SK-N-MC (cell line): ENCODE measurements around the gene CASQ2.

Experiments
- DNase-seq: peaks from one replicate; pipeline ENCODE4 v3.0.0-alpha.2; 2011; ENCODE audit warnings: low read depth, low spot score
- H3K27ac ChIP-seq: fragments of 200-600 bp; sonication (generic); 2 replicates; pipeline ENCODE4 v1.5.1; 2016; ENCODE audit warnings: mixed run types
- H3K36me3 ChIP-seq: fragments of 200-600 bp; sonication (generic); 2 replicates; pipeline ENCODE4 v1.6.1; 2017; ENCODE audit warnings: antibody characterized with exemption, low read length, mixed read lengths; ENCODE audit not compliant: insufficient read depth
- H3K4me3 ChIP-seq: fragments of 200-600 bp; sonication (generic); 2 replicates; pipeline ENCODE4 v1.5.1; 2016
- H3K9ac ChIP-seq: fragments of 200-600 bp; sonication (generic); 2 replicates; pipeline ENCODE4 v1.8.0; 2017; ENCODE audit warnings: mixed run types, mixed read lengths; ENCODE audit not compliant: insufficient read length
- H3K9me3 ChIP-seq: fragments of 200-600 bp; sonication (generic); 2 replicates; pipeline ENCODE4 v1.6.1; 2017; ENCODE audit warnings: low read depth, mild to moderate bottlenecking, antibody characterized with exemption, low read length, moderate library complexity, mixed read lengths
- EZH2 ChIP-seq: fragments of 200-600 bp; sonication (generic); IDR thresholded peaks from one replicate; pipeline ENCODE4 v1.6.1; 2017; ENCODE audit warnings: antibody characterized with exemption
- FOXP2 ChIP-seq: optimal IDR thresholded peaks from 2 replicates; pipeline ENCODE3; 2011; ENCODE audit warnings: mild to moderate bottlenecking, moderate library complexity; ENCODE audit not compliant: insufficient read depth; ENCODE audit errors: extremely low read length, control extremely low read depth
- POLR2AphosphoS5 ChIP-seq: IDR thresholded peaks from 2 replicates; pipeline ENCODE4 v1.6.1; 2012; ENCODE audit warnings: mild to moderate bottlenecking, low read depth, low read length, borderline replicate concordance

CASQ2 gene

GRCh38 chr1:115755456-115756370 lies 12.8 kb downstream of the CASQ2 start:
- Histone ChIP-seq H3K27ac (no peak overlapping the region), H3K4me3 (no peak overlapping the region), H3K36me3 (no peaks in the 10 kb centered on the region), H3K9me3 (no peaks in the 10 kb centered on the region), H3K9ac (no peak overlapping the region)
- no peak for DNase-seq
- TF ChIP-seq FOXP2 = no peak
- TF ChIP-seq POLR2AphosphoS5 = no peak
- TF ChIP-seq EZH2 = no peak

GRCh38 chr1:115753830-115754229 lies 14.7 kb downstream of the CASQ2 start:
- DNase-seq = no peak
- H3K36me3 ChIP-seq = no peaks in the 10 kb centered on the region
- no peak overlapping the region for H3K9ac ChIP-seq
- no peak for TF ChIP-seq POLR2AphosphoS5
- TF ChIP-seq EZH2 = no peak
- no peak for TF ChIP-seq FOXP2
- no peaks in the 10 kb centered on the region for H3K9me3 ChIP-seq
- H3K4me3 ChIP-seq = no peak overlapping the region
- H3K27ac ChIP-seq = no peak overlapping the region

GRCh38 chr1:115753361-115753760 lies 15.2 kb downstream of the CASQ2 start:
- H3K9ac ChIP-seq = no peak overlapping the region
- TF ChIP-seq FOXP2 = no peak
- no peak for DNase-seq
- H3K4me3 ChIP-seq = no peak overlapping the region
- H3K27ac ChIP-seq = no peak overlapping the region
- H3K36me3 ChIP-seq = no peaks in the 10 kb centered on the region
- H3K9me3 ChIP-seq = no peaks in the 10 kb centered on the region

GRCh38 chr1:115748401-115749150 lies 19.9 kb downstream of the CASQ2 start:
- Histone ChIP-seq H3K9ac (no peak overlapping the region), H3K27ac (no peak overlapping the region), H3K36me3 (no peaks in the 10 kb centered on the region), H3K9me3 (no peaks in the 10 kb centered on the region), H3K4me3 (no peak overlapping the region)
- DNase-seq = no peak
- TF ChIP-seq EZH2 = no peak
- no peak for TF ChIP-seq FOXP2
- TF ChIP-seq POLR2AphosphoS5 = no peak

- Histone ChIP-seq H3K4me3 (no peak overlapping the region), H3K9ac (no peak overlapping the region), H3K9me3 (no peaks in the 10 kb centered on the region), H3K36me3 (no peaks in the 10 kb centered on the region), H3K27ac (no peak overlapping the region)
- no peak for DNase-seq
- TF ChIP-seq FOXP2 (no peak), POLR2AphosphoS5 (no peak), EZH2 (no peak)
These were observed 22.4 kb downstream of the CASQ2 start for GRCh38 chr1:115746021-115746690.

GRCh38 chr1:115744646-115745275 lies 23.8 kb downstream of the CASQ2 start:
- DNase-seq = no peak
- no peak overlapping the region for H3K9ac ChIP-seq
- no peaks in the 10 kb centered on the region for H3K36me3 ChIP-seq
- H3K9me3 ChIP-seq = no peaks in the 10 kb centered on the region
- no peak overlapping the region for H3K27ac ChIP-seq
- TF ChIP-seq FOXP2 (no peak), POLR2AphosphoS5 (no peak), EZH2 (no peak)
- H3K4me3 ChIP-seq = no peak overlapping the region

GRCh38 chr1:115740811-115741210 lies 27.7 kb downstream of the CASQ2 start:
- TF ChIP-seq EZH2 (no peak), POLR2AphosphoS5 (no peak), FOXP2 (no peak)
- H3K36me3 ChIP-seq = no peaks in the 10 kb centered on the region
- no peak overlapping the region for H3K4me3 ChIP-seq
- DNase-seq = no peak
- H3K9ac ChIP-seq = no peak overlapping the region
- H3K27ac ChIP-seq = no peak overlapping the region
- no peaks in the 10 kb centered on the region for H3K9me3 ChIP-seq

GRCh38 chr1:115732316-115732715 lies 36.2 kb downstream of the CASQ2 start:
- Histone ChIP-seq H3K27ac (no peak overlapping the region), H3K9me3 (no peaks in the 10 kb centered on the region), H3K4me3 (no peak overlapping the region), H3K9ac (no peak overlapping the region), H3K36me3 (no peaks in the 10 kb centered on the region)
- TF ChIP-seq POLR2AphosphoS5 (no peak), FOXP2 (no peak), EZH2 (no peak)
- no peak for DNase-seq
